GM12873 (cell line): ENCODE measurements around the gene AP3M1.

Experiments used
- CTCF ChIP-seq: IDR thresholded peaks from 2 replicates; pipeline ENCODE4 v1.5.1; 2012; ENCODE audit warnings: low read depth, mild to moderate bottlenecking, moderate library complexity, low read length, control low read depth; ENCODE audit not compliant: insufficient read depth; ENCODE audit errors: missing control alignments

AP3M1 gene

GRCh38 chr10:74120911-74121310 is 29.7 kb downstream of the AP3M1 start:
- TF ChIP-seq CTCF, result no peak

- no peak for TF ChIP-seq CTCF
Measured at GRCh38 chr10:74118804-74119203, 31.8 kb downstream of the AP3M1 start.

- no peak for TF ChIP-seq CTCF
Measured at GRCh38 chr10:74117738-74118137, 32.9 kb downstream of the AP3M1 start.

- no peak for TF ChIP-seq CTCF
Measured at GRCh38 chr10:74114041-74114448, 36.6 kb downstream of the AP3M1 start.

GRCh38 chr10:74113546-74113945 is 37.1 kb downstream of the AP3M1 start:
- TF ChIP-seq CTCF, result no peak

GRCh38 chr10:74111799-74112198 is 38.8 kb downstream of the AP3M1 start:
- no peak for TF ChIP-seq CTCF

GRCh38 chr10:74110120-74110519 is 40.5 kb downstream of the AP3M1 start:
- no peak for TF ChIP-seq CTCF
